ENCODE results near the gene PADI1.

The PADI1 gene

GRCh38 chr1:17286646-17287045, 81.7 kb downstream of the PADI1 start:
- no peak for TF ChIP-seq NFRKB (IDR thresholded peaks at IDR 0.05)
- TF ChIP-seq FOXK2 (IDR thresholded peaks at IDR 0.05) = no peak
- no peak for TF ChIP-seq BHLHE40 (IDR thresholded peaks at IDR 0.05; ENCODE audit: borderline replicate concordance)
- TF ChIP-seq ARNT (IDR thresholded peaks at IDR 0.05) = no peak
- TF ChIP-seq LEF1 (IDR thresholded peaks at IDR 0.05; ENCODE audit: borderline replicate concordance) = no peak
- CTCF ChIA-PET = no interaction called here
- no peak for DNase-seq (ENCODE audit: extremely low spot score)
- POLR2A ChIA-PET = no interaction called here

- CTCF ChIA-PET = interaction anchor here (0.6 kb wide), 1 partner anchor 438 kb away, joined by 5 read pairs; no protein-coding TSS in a partner anchor
- no peak for DNase-seq (ENCODE audit: extremely low spot score)
- TF ChIP-seq HDGF (IDR thresholded peaks at IDR 0.05; ENCODE audit: borderline replicate concordance) (no peak), FOXK2 (IDR thresholded peaks at IDR 0.05) (no peak), SUZ12 (IDR thresholded peaks at IDR 0.05) (no peak), FOXM1 (IDR thresholded peaks at IDR 0.05; ENCODE audit: borderline replicate concordance) (no peak), PKNOX1 (IDR thresholded peaks at IDR 0.05) (no peak), NFRKB (IDR thresholded peaks at IDR 0.05) (no peak), TARDBP (IDR thresholded peaks at IDR 0.05) (no peak)
- POLR2A ChIA-PET = no interaction called here
These were observed 82.3 kb downstream of the PADI1 start for GRCh38 chr1:17287130-17287776.

GRCh38 chr1:17289721-17290120, 84.8 kb downstream of the PADI1 start:
- no peak for TF ChIP-seq TARDBP (IDR thresholded peaks at IDR 0.05)
- TF ChIP-seq PKNOX1 (IDR thresholded peaks at IDR 0.05) = peak; percentile 35
- peak; percentile 62 for TF ChIP-seq ZNF384 (IDR thresholded peaks at IDR 0.05)
- no peak for DNase-seq (ENCODE audit: extremely low spot score)
- POLR2A ChIA-PET = no interaction called here
- CTCF ChIA-PET = no interaction called here

- POLR2A ChIA-PET = no interaction called here
- no peak for TF ChIP-seq CTBP1 (IDR thresholded peaks at IDR 0.05; ENCODE audit: borderline replicate concordance)
- CTCF ChIA-PET = no interaction called here
- DNase-seq (ENCODE audit: extremely low spot score) = no peak
These were observed 85.6 kb downstream of the PADI1 start for GRCh38 chr1:17290553-17290952.

- TF ChIP-seq ZNF384 (IDR thresholded peaks at IDR 0.05) (no peak), SUZ12 (IDR thresholded peaks at IDR 0.05) (no peak), ARNT (IDR thresholded peaks at IDR 0.05) (no peak), FOXM1 (IDR thresholded peaks at IDR 0.05; ENCODE audit: borderline replicate concordance) (no peak), PKNOX1 (IDR thresholded peaks at IDR 0.05) (no peak), NFRKB (IDR thresholded peaks at IDR 0.05) (no peak), L3MBTL2 (conservative IDR thresholded peaks at IDR 0.05) (no peak), TARDBP (IDR thresholded peaks at IDR 0.05) (no peak), ELF4 (IDR thresholded peaks at IDR 0.05) (no peak), HDGF (IDR thresholded peaks at IDR 0.05; ENCODE audit: borderline replicate concordance) (no peak)
- ChIA-PET POLR2A (no interaction called here), CTCF (no interaction called here)
- DNase-seq (ENCODE audit: extremely low spot score) = no peak
These were observed 87.6 kb downstream of the PADI1 start for GRCh38 chr1:17292299-17293160.

GRCh38 chr1:17293681-17294425, 88.9 kb downstream of the PADI1 start:
- CTCF ChIA-PET = no interaction called here

More at GRCh38 chr1:17293681-17294425, 88.9 kb downstream of the PADI1 start:
- DNase-seq (ENCODE audit: extremely low spot score) = no peak
- TF ChIP-seq ZNF384 (IDR thresholded peaks at IDR 0.05) (no peak), L3MBTL2 (conservative IDR thresholded peaks at IDR 0.05) (no peak), TARDBP (IDR thresholded peaks at IDR 0.05) (no peak), FOXK2 (IDR thresholded peaks at IDR 0.05) (no peak), LEF1 (IDR thresholded peaks at IDR 0.05; ENCODE audit: borderline replicate concordance) (no peak), CTBP1 (IDR thresholded peaks at IDR 0.05; ENCODE audit: borderline replicate concordance) (no peak), PKNOX1 (IDR thresholded peaks at IDR 0.05) (no peak)
- POLR2A ChIA-PET = interaction anchor here (0.8 kb wide), 1 partner anchor 11 kb away, joined by 3 read pairs; no protein-coding TSS in a partner anchor
